CD4-positive, alpha-beta memory T cell (primary cell): ENCODE results near the gene PMPCA. TPM values are rescaled to one million over a fixed set of nuclear protein-coding genes. Genes with fewer than 3 reads are reported as not detected.

Experiments
- CTCF ChIA-PET: fragments of 350-600 bp; sonication (Branson Sonifier 250); formaldehyde crosslinking; loops from one replicate; lab custom pipeline; 2021; ENCODE audit warnings: inconsistent platforms; ENCODE audit not compliant: partially characterized antibody; lab: Charles Lee
- POLR2A ChIA-PET: fragments of 350-600 bp; sonication (Branson Sonifier 250); formaldehyde crosslinking; loops from one replicate; lab custom pipeline; 2021; ENCODE audit not compliant: partially characterized antibody; lab: Charles Lee
- DNase-seq, 5 donors: peaks; one replicate each; pipeline versions ENCODE4 v3.0.0 to v3.0.0-alpha.2; 2020 to 2022; ENCODE audit warnings: mixed read lengths in 1 of 5
- H3K27ac ChIP-seq: one replicate; pipeline ENCODE4 v1.7.0; 2013; ENCODE audit warnings: low read depth, low read length
- H3K27me3 ChIP-seq: 2 replicates; pipeline ENCODE4 v1.7.0; 2013; ENCODE audit warnings: mild to moderate bottlenecking, low read length, moderate library complexity; ENCODE audit not compliant: insufficient read depth
- H3K36me3 ChIP-seq: 2 replicates; pipeline ENCODE4 v1.7.0; 2013; ENCODE audit warnings: mild to moderate bottlenecking, low read length, moderate library complexity; ENCODE audit not compliant: insufficient read depth
- H3K4me1 ChIP-seq: 2 replicates; pipeline ENCODE4 v1.7.0; 2013; ENCODE audit warnings: mild to moderate bottlenecking, low read length, moderate library complexity; ENCODE audit not compliant: insufficient read depth
- H3K4me3 ChIP-seq, 2 donors: one replicate each; pipeline ENCODE4 v1.7.0; 2013; ENCODE audit warnings: low read length in 2 of 2, mild to moderate bottlenecking in 1 of 2
- H3K9me3 ChIP-seq, 2 donors: one replicate each; pipeline ENCODE4 v1.7.0; 2013; ENCODE audit warnings: low read length in 2 of 2, control low read depth in 1 of 2; ENCODE audit not compliant: control insufficient read depth in 1 of 2
- H3K27ac Mint-ChIP-seq, 7 donors: one replicate each; pipeline ENCODE4 v1.8.0; 2020 to 2021; ENCODE audit warnings: mixed read lengths in 7 of 7, mild to moderate bottlenecking in 6 of 7, inconsistent platforms in 3 of 7, moderate library complexity in 3 of 7
- H3K27me3 Mint-ChIP-seq, 2 donors: one replicate each; pipeline ENCODE4 v1.8.0; 2020 to 2021; ENCODE audit warnings: mixed read lengths in 2 of 2
- H3K36me3 Mint-ChIP-seq, 2 donors: one replicate each; pipeline ENCODE4 v1.8.0; 2020 to 2021; ENCODE audit warnings: mixed read lengths in 2 of 2, inconsistent platforms in 1 of 2, mild to moderate bottlenecking in 1 of 2
- H3K4me1 Mint-ChIP-seq, 4 donors: one replicate each; pipeline ENCODE4 v1.8.0; 2020 to 2021; ENCODE audit warnings: mixed read lengths in 4 of 4, mild to moderate bottlenecking in 1 of 4
- H3K4me3 Mint-ChIP-seq, 8 donors: one replicate each; pipeline ENCODE4 v1.8.0; 2020 to 2021; ENCODE audit warnings: mixed read lengths in 8 of 8, mild to moderate bottlenecking in 7 of 8, moderate library complexity in 6 of 8, inconsistent platforms in 3 of 8
- H3K9me3 Mint-ChIP-seq, 8 donors: one replicate each; pipeline ENCODE4 v1.8.0; 2020 to 2021; ENCODE audit warnings: mixed read lengths in 8 of 8, mild to moderate bottlenecking in 5 of 8, inconsistent platforms in 3 of 8, moderate library complexity in 1 of 8
- intact Hi-C: fragments of 100-400 bp; cut with micrococcal nuclease; formaldehyde crosslinking; loops from one replicate; pipeline ENCODE4 v1.15.1; 2023
- polyA plus RNA-seq, 2 donors: library from polyadenylated mRNA; unstranded; fragments of 300-500 nt; fragmentation: Illumina TruSeq; gene quantifications; one replicate each; pipeline ENCODE4 v1.2.3, GENCODE V29; 2021
- total RNA-seq, 2 experiments: library from RNA; stranded (reverse); gene quantifications; one replicate each; pipeline ENCODE4 v1.2.3, GENCODE V29; 2021

The PMPCA gene
- total and polyA plus RNA-seq, 4 experiments from 2014 or later, result 44.2 to 73.3 (median 58.5) TPM

DNA sequence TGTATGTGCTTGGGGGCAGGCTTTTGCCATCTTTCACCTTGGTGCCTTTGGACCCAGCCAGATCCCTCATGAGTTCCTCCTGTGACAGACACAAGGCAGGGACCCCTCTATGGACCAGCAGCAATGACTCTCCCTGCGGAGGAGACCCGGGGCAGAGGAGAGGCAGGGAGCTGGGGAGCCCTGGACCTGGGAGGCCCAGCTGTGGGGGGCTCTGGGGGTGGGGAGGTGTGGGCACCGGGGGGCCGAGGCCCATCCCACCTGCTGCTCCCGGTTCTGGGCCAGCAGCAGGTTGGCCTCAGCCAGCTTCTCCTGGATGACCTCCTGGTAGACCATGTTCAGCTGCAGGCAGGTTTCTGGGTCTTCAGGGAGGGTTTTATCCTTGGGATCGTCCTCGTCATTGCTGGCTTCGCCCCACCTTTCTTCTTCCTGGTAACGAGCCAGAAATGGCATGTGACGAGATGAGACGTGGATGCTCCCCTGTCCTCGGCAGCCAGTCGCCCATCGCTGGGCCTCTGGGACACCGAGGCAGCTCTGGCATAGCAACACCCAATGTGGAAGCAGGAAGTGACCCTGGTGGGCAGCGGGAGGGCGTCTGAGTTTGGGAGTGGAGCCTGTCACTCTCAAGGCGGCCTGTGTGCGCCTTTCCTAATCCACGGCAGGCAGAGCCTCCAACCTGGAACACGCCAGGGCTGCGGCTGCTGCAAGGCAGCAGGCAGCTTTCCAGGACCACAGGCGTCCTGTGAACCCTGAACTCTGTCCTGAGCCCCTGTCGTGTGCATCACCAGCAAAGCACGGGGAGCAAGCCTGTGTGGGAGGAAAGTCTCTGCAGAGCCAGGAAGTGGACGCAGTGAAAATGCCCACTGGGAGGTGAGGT lies 14.9 kb upstream of the PMPCA start:
- Mint-ChIP-seq H3K27me3 (no peaks in the 10 kb centered on the region), H3K4me1 (peaks cover 7 to 17% (median 12%) of the 10 kb centered on the region in 4 donors), H3K9me3 (no peaks in the 10 kb centered on the region), H3K36me3 (peaks cover 23 to 34% of the 10 kb centered on the region in 2 donors), H3K4me3 (peak overlapping the region in 1 of 8 donors; percentile 45), H3K27ac (no peak overlapping the region)
- Histone ChIP-seq H3K36me3 (peaks cover 40% of the 10 kb centered on the region), H3K27me3 (no peaks in the 10 kb centered on the region), H3K4me3 (no peak overlapping the region), H3K9me3 (no peaks in the 10 kb centered on the region), H3K4me1 (peaks cover 20% of the 10 kb centered on the region), H3K27ac (no peak overlapping the region)
- intact Hi-C loops, result no loop called here
- peak in 1 of 5 donors; percentile 29 for DNase-seq
- POLR2A ChIA-PET, result no interaction called here
- CTCF ChIA-PET, result interaction anchor here (1.6 kb wide), 1 partner anchor 32 kb away, joined by 7 read pairs; the partner anchor contains the start of gene DNLZ

DNA sequence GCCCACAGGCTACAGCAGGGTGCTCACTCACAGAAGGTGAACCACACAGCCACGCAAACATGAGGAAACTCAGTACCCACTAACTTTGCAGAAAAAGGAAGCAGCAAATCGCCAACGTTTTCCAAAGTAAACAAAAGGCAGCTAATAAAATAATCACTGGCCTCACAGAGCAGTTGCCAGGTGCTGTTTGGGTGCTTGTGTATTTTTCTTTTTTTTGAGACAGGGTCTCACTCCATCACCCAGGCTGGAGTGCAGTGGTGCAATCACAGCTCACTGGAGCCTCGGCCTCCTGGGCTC lies 14.3 kb upstream of the PMPCA start:
- H3K4me1 Mint-ChIP-seq, result peaks cover 7 to 20% (median 13%) of the 10 kb centered on the region in 4 donors
- DNase-seq, result no peak
- no peak overlapping the region for H3K27ac Mint-ChIP-seq
- Histone ChIP-seq H3K4me3 (no peak overlapping the region), H3K27ac (no peak overlapping the region), H3K4me1 (peaks cover 22% of the 10 kb centered on the region), H3K36me3 (peaks cover 40% of the 10 kb centered on the region), H3K27me3 (no peaks in the 10 kb centered on the region), H3K9me3 (no peaks in the 10 kb centered on the region)
- POLR2A ChIA-PET, result interaction anchor here (2.2 kb wide), 1 partner anchor 33 kb away, joined by 9 read pairs; the partner anchor contains the start of gene DNLZ
- H3K36me3 Mint-ChIP-seq, result peaks cover 18 to 30% of the 10 kb centered on the region in 2 donors
- H3K4me3 Mint-ChIP-seq, result no peak overlapping the region
- CTCF ChIA-PET, result interaction anchor here (1.6 kb wide), 1 partner anchor 32 kb away, joined by 7 read pairs; the partner anchor contains the start of gene DNLZ
- no peaks in the 10 kb centered on the region for H3K27me3 Mint-ChIP-seq
- no peaks in the 10 kb centered on the region for H3K9me3 Mint-ChIP-seq
- intact Hi-C loops, result no loop called here

DNA sequence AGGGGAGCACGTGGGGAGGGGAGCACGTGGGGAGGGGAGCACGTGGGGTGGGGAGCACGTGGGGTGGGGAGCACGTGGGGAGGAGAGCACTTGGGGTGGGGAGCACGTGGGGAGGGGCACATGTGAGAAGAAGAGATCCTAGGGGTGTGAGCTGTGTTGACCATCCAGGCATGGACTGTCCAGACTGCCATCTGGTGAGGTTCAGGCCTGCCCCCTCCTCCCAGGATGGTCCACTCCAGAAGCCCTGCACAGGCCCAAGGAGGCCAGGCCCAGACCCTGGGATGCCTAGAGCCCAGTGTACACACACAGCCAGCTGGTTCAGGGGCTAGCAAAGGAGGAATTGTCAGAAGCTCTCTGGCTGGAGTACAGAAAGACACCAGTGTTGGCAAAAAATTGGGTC lies 12.8 kb upstream of the PMPCA start:
- H3K4me1 ChIP-seq, result peaks cover 25% of the 10 kb centered on the region
- intact Hi-C loops, result no loop called here
- CTCF ChIA-PET, result interaction anchor here (0.6 kb wide), 1 partner anchor 12 kb away, joined by 3 read pairs; no protein-coding TSS in a partner anchor

DNA sequence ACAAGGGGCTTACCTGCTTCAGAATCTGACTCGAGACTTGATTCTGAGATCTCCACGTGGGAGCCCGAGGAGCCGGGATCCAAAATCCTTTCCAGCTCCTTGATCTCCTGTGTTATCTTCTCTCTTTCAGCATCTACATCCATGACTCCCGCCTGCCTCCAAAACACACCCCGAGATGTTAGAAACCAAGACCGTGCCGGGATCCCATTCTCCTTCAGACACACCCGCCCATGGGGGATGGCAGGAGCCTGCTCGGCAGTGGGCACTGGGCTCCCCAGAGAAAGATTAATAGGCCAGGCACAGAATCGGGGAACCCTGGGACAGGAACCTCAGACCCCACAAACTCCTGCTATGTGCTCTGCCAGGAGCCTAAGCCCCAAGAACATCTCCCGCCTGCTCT lies 12.2 kb upstream of the PMPCA start:
- H3K4me1 Mint-ChIP-seq, result peaks cover 11 to 31% (median 21%) of the 10 kb centered on the region in 4 donors
- peak in 1 of 5 donors; percentile 13 for DNase-seq
- intact Hi-C loops, result no loop called here
- Histone ChIP-seq H3K4me1 (peaks cover 32% of the 10 kb centered on the region), H3K27ac (no peak overlapping the region), H3K27me3 (no peaks in the 10 kb centered on the region), H3K4me3 (no peak overlapping the region), H3K9me3 (no peaks in the 10 kb centered on the region), H3K36me3 (peaks cover 35% of the 10 kb centered on the region)
- CTCF ChIA-PET, result interaction anchor here (0.6 to 0.9 kb wide), 2 partner anchors 11 to 13 kb away, joined by 3 read pairs; no protein-coding TSS in a partner anchor
- peak overlapping the region; percentile 23 to 90 (median 88) for H3K4me3 Mint-ChIP-seq
- H3K36me3 Mint-ChIP-seq, result peaks cover 11 to 18% of the 10 kb centered on the region in 2 donors
- peak overlapping the region in 3 of 7 donors; percentile 23 to 57 (median 42) for H3K27ac Mint-ChIP-seq
- POLR2A ChIA-PET, result interaction anchor here (2.2 to 4.3 kb wide), 3 partner anchors 11 to 35 kb away, joined by 9 to 36 read pairs (median 27); partner anchors contain the start of genes DNLZ, ENTR1 and PMPCA
- H3K27me3 Mint-ChIP-seq, result no peaks in the 10 kb centered on the region
- H3K9me3 Mint-ChIP-seq, result no peaks in the 10 kb centered on the region

More for the DNA sequence above, 12.8 kb upstream of the PMPCA start:
- no peak overlapping the region for H3K4me3 ChIP-seq
- Mint-ChIP-seq H3K27me3 (no peaks in the 10 kb centered on the region), H3K9me3 (no peaks in the 10 kb centered on the region), H3K36me3 (peaks cover 11 to 18% of the 10 kb centered on the region in 2 donors), H3K27ac (no peak overlapping the region), H3K4me3 (peak overlapping the region in 1 of 8 donors; percentile 83), H3K4me1 (peaks cover 10 to 29% (median 19%) of the 10 kb centered on the region in 4 donors)
- no peaks in the 10 kb centered on the region for H3K9me3 ChIP-seq
- peak in 1 of 5 donors; percentile 12 for DNase-seq
- peaks cover 35% of the 10 kb centered on the region for H3K36me3 ChIP-seq
- no peak overlapping the region for H3K27ac ChIP-seq
- H3K27me3 ChIP-seq, result no peaks in the 10 kb centered on the region
- POLR2A ChIA-PET, result interaction anchor here (2.2 kb wide), 1 partner anchor 34 kb away, joined by 9 read pairs; the partner anchor contains the start of gene DNLZ

DNA sequence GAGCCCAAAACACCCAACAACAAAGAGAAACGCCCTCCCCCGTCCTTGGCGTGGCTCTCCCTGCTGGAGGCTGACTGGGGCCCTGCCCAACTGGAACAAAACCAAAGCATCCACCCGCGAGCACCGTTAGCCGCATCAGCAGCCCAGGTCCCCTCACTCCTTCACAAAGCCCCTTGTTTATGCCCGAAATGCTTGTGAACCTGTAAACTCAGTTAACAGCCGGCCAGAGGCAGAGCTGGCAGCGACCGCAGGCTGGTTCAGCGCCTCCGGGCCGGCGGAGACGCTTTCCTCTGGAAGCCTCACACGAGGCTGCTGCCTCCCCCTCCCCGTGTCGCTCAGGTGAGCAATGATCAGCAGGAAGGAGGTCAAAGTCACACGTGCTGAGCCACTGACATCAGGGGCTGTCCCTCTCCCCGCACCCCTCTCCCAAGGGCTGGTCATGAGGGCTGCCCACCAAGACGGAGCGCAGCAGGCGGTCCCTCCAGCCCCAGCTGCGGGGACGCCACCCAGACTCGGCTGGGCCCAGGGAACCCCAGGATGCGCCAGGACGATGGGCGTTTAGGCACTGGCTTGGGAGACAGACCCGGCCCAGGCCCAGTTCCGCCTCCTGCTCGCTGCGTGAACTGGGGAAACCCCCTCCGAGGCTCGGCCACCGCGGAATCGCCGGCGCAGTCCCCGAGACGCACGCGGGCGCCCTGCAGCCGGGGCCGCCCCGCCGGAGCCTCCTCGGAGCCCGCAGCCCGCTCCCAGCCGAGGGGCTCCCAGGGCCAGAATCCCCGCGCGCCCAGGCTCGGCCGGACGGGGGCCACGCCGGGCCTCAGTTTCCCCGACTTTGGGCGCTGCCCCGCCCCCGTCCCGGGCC lies 11.1 kb upstream of the PMPCA start:
- H3K4me1 ChIP-seq, result peaks cover 43% of the 10 kb centered on the region
- CTCF ChIA-PET, result interaction anchor here (0.9 to 3.0 kb wide), 3 partner anchors 9 to 12 kb away, joined by 3 to 20 read pairs (median 3); partner anchors contain the start of genes ENTR1 and PMPCA
- intact Hi-C loops, result loop anchor here (1.0 to 10.0 kb wide), 6 partner anchors 11 to 145 kb away; partner anchors contain the start of genes DNLZ, ENTR1, INPP5E and NOTCH1
- H3K9me3 ChIP-seq, result no peaks in the 10 kb centered on the region
- H3K4me1 Mint-ChIP-seq, result peaks cover 21 to 42% (median 32%) of the 10 kb centered on the region in 4 donors
- H3K9me3 Mint-ChIP-seq, result no peaks in the 10 kb centered on the region
- POLR2A ChIA-PET, result interaction anchor here (0.5 to 4.3 kb wide), 3 partner anchors 10 to 36 kb away, joined by 3 to 36 read pairs (median 27); partner anchors contain the start of genes DNLZ, ENTR1 and PMPCA
- peak overlapping the region; percentile 30 to 93 (median 79) for H3K27ac Mint-ChIP-seq
- DNase-seq, result peak; percentile 19 to 68 (median 24)
- no peaks in the 10 kb centered on the region for H3K27me3 ChIP-seq
- H3K4me3 ChIP-seq, result peak overlapping the region in 1 of 2 donors; percentile 57
- peak overlapping the region; percentile 83 to 90 (median 88) for H3K4me3 Mint-ChIP-seq
- H3K36me3 Mint-ChIP-seq, result peaks cover 5 to 25% of the 10 kb centered on the region in 2 donors
- peak overlapping the region; percentile 55 for H3K27ac ChIP-seq
- no peaks in the 10 kb centered on the region for H3K27me3 Mint-ChIP-seq
- H3K36me3 ChIP-seq, result peaks cover 29% of the 10 kb centered on the region

DNA sequence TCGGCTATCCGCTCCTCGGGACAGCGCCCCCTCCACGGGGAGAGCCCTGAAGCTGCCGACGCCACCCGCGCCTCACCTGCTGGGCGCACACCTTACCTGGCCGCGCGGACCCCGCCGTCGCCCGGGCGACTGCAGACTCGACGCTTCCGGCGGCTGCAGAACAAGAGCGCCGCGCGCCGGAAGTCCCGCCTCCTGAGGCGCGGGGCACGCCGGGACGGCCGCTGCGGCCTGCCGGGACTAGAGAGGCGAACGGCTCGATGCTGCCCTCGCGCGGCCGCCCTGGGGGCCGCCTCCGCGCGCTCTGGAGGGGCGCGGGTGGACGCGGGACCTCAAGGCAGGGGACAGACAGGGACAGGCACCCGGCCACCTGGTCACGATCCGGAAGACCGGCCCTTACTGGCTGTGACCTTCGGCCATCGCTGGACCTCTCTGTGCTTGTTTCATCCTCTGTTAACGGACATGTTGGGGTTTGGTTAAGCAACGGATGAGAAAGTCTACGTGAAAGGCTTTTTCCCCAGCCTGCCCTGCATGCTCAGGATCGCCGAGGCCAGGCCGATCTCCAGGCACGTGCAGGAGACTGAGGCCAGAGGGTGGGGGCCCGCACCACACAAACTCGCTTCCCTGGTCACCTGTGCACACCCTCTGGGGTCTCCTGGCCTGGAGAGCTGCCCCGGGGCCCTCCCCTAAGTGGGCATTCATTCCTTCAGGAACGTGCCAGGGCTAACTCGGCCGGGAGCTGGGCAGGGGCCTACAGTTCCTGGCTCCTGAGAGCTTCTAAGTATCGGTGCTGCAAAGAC lies 10.2 kb upstream of the PMPCA start, which contains the start of gene SNAPC4:
SNAPC4 (minus strand) TSS at position 133 of the 797 bp plus-strand sequence. CDS start 1,742 bp downstream, outside the sequence.
- intact Hi-C loops, result loop anchor here (1.0 to 10.0 kb wide), 6 partner anchors 10 to 145 kb away; partner anchors contain the start of genes DNLZ, ENTR1, INPP5E and NOTCH1
- H3K27ac Mint-ChIP-seq, result peak within 1 kb of the TSS; percentile 30 to 93 (median 79)
- peak; percentile 80 to 87 (median 85) for DNase-seq
- no peaks in the 10 kb centered on the region for H3K27me3 Mint-ChIP-seq
- Histone ChIP-seq H3K27ac (peak within 1 kb of the TSS; percentile 55), H3K4me1 (peaks cover 51% of the 10 kb centered on the region), H3K27me3 (no peaks in the 10 kb centered on the region), H3K9me3 (no peaks in the 10 kb centered on the region), H3K36me3 (peaks cover 21% of the 10 kb centered on the region), H3K4me3 (peak within 1 kb of the TSS; percentile 36 to 57)
- ChIA-PET POLR2A (interaction anchor here (0.5 to 4.3 kb wide), 4 partner anchors 9 to 306 kb away, joined by 3 to 36 read pairs (median 15); partner anchors contain the start of genes DNLZ, ENTR1 and PMPCA), CTCF (interaction anchor here (0.5 to 3.9 kb wide), 9 partner anchors 9 to 216 kb away, joined by 3 to 20 read pairs (median 4); partner anchors contain the start of genes DNLZ, ENTR1 and PMPCA)
- H3K4me1 Mint-ChIP-seq, result peaks cover 28 to 50% (median 40%) of the 10 kb centered on the region in 4 donors
- peak within 1 kb of the TSS; percentile 83 to 90 (median 88) for H3K4me3 Mint-ChIP-seq
- H3K36me3 Mint-ChIP-seq, result peaks cover 4 to 20% of the 10 kb centered on the region in 2 donors
- no peaks in the 10 kb centered on the region for H3K9me3 Mint-ChIP-seq
